HCT116 (cell line): ENCODE measurements around the gene GRM4. TPM values are rescaled to one million over a fixed set of nuclear protein-coding genes. Genes with fewer than 3 reads are reported as not detected.

Source experiments
- ATAC-seq: fragments of 200-7000 bp; cut with Tn5 transposase; 2 replicates; pipeline ENCODE4 v1.9.1; 2020; ENCODE audit warnings: mild to moderate bottlenecking, moderate library complexity
- BruUV-seq: library from RNA; stranded (reverse); fragments of 400-500 nt; replicated peaks from 2 replicates; lab custom pipeline; 2021; lab: Mats Ljungman, UMichigan
- CTCF ChIA-PET: fragments of 300-600 bp; sonication (Branson Sonifier 250); formaldehyde crosslinking; loops from one replicate; lab custom pipeline; 2021; ENCODE audit warnings: antibody characterized with exemption; lab: Charles Lee
- POLR2A ChIA-PET: fragments of 300-600, 350-600 bp; sonication (Branson Sonifier 250); formaldehyde crosslinking; loops from one replicate; lab custom pipeline; 2021; ENCODE audit warnings: antibody characterized with exemption; lab: Charles Lee
- RAD21 ChIA-PET, 2 experiments: fragments of 300-600 bp; sonication (Branson Sonifier 250); formaldehyde crosslinking; loops; one replicate each; lab custom pipeline; 2023; ENCODE audit warnings: low total read pairs in 2 of 2; ENCODE audit not compliant: uncharacterized antibody in 2 of 2, unreplicated experiment in 2 of 2, low non-redundant PET in 1 of 2; lab: Charles Lee
- DNase-seq: peaks from one replicate; pipeline ENCODE4 v3.0.0-alpha.2; 2010; ENCODE audit warnings: low read depth, low spot score
- H2AFZ ChIP-seq: fragments of 200-600 bp; shearing (Covaris generic), sonication (generic); 2 replicates; pipeline ENCODE4 v1.6.1; 2017; ENCODE audit warnings: low read depth, mixed run types, mixed read lengths, antibody characterized with exemption, low read length; ENCODE audit not compliant: poor library complexity, severe bottlenecking
- H3K27ac ChIP-seq: 2 replicates; pipeline ENCODE4 v1.5.1; 2012; ENCODE audit warnings: low read depth, low read length
- H3K27me3 ChIP-seq: fragments of 200-600 bp; sonication (generic); 2 replicates; pipeline ENCODE4 v1.6.1; 2016; ENCODE audit warnings: mixed run types, low read length, mixed read lengths; ENCODE audit not compliant: insufficient read depth
- H3K36me3 ChIP-seq, 2 experiments: fragments of 200-500 bp in 1 of 2; fragments of 200-600 bp in 1 of 2; sonication (Bioruptor generic) in 1 of 2; sonication (generic) in 1 of 2; 2 replicates each; pipeline versions ENCODE4 v1.5.1 to v1.6.1; 2014 to 2016; ENCODE audit warnings: low read length in 2 of 2, inconsistent platforms in 1 of 2, mixed read lengths in 1 of 2, mixed run types in 1 of 2; ENCODE audit not compliant: insufficient read depth in 2 of 2, control insufficient read depth in 1 of 2
- H3K4me1 ChIP-seq, 2 experiments: fragments of 200-600 bp in 1 of 2; sonication (generic) in 1 of 2; 2 replicates each; pipeline versions ENCODE4 v1.5.1 to v1.6.1; 2012 to 2017; ENCODE audit warnings: low read length in 2 of 2, inconsistent platforms in 1 of 2, mild to moderate bottlenecking in 1 of 2, mixed read lengths in 1 of 2, mixed run types in 1 of 2, moderate library complexity in 1 of 2; ENCODE audit not compliant: insufficient read depth in 2 of 2, control insufficient read depth in 1 of 2
- H3K4me2 ChIP-seq: fragments of 200-600 bp; sonication (generic); 2 replicates; pipeline ENCODE4 v1.6.1; 2017; ENCODE audit warnings: mixed run types, low read length, mixed read lengths
- H3K4me3 ChIP-seq, 2 experiments: fragments of 200-600 bp in 1 of 2; sonication (generic) in 1 of 2; replicated peaks in 1 of 2; 2 replicates each; pipeline ENCODE4 v1.5.1; 2011 to 2016; ENCODE audit warnings: low read length in 2 of 2, control low read depth in 1 of 2, low read depth in 1 of 2, mild to moderate bottlenecking in 1 of 2, mixed read lengths in 1 of 2, mixed run types in 1 of 2
- H3K79me2 ChIP-seq: fragments of 200-600 bp; sonication (generic); 2 replicates; pipeline ENCODE4 v1.6.1; 2017; ENCODE audit warnings: mild to moderate bottlenecking, mixed run types, low read length, moderate library complexity, mixed read lengths; ENCODE audit not compliant: insufficient read depth
- H3K9ac ChIP-seq: fragments of 200-600 bp; sonication (generic); 2 replicates; pipeline ENCODE4 v1.6.1; 2016; ENCODE audit warnings: low read length, mixed read lengths
- H3K9me2 ChIP-seq: fragments of 200-600 bp; sonication (generic), shearing (Covaris generic); 2 replicates; pipeline ENCODE4 v1.6.1; 2017; ENCODE audit warnings: mixed run types, mild to moderate bottlenecking, moderate library complexity; ENCODE audit not compliant: insufficient read depth
- H3K9me3 ChIP-seq, 2 experiments: fragments of 200-500 bp in 1 of 2; fragments of 200-600 bp in 1 of 2; sonication (Bioruptor generic) in 1 of 2; sonication (generic) in 1 of 2; 2 replicates each; pipeline ENCODE4 v1.6.1; 2014 to 2017; ENCODE audit warnings: low read length in 2 of 2, mixed read lengths in 2 of 2, inconsistent platforms in 1 of 2, low read depth in 1 of 2, mild to moderate bottlenecking in 1 of 2, mixed run types in 1 of 2, moderate library complexity in 1 of 2; ENCODE audit not compliant: control insufficient read depth in 1 of 2, insufficient read depth in 1 of 2
- H4K20me1 ChIP-seq: fragments of 200-600 bp; sonication (generic), shearing (Covaris generic); 2 replicates; pipeline ENCODE4 v1.6.1; 2017; ENCODE audit warnings: mixed run types, mild to moderate bottlenecking, moderate library complexity; ENCODE audit not compliant: insufficient read depth
- CBX3 ChIP-seq: IDR thresholded peaks from 2 replicates; pipeline ENCODE4 v1.6.1; 2012; ENCODE audit warnings: low read depth
- CEBPB ChIP-seq: IDR thresholded peaks from 2 replicates; pipeline ENCODE4 v1.6.1; 2012; ENCODE audit warnings: low read depth
- ELF1 ChIP-seq: IDR thresholded peaks from 2 replicates; pipeline ENCODE4 v1.6.1; 2012; ENCODE audit warnings: low read depth, borderline replicate concordance
- EZH2 ChIP-seq: fragments of 200-600 bp; sonication (generic); IDR thresholded peaks from 2 replicates; pipeline ENCODE4 v1.6.1; 2017; ENCODE audit warnings: antibody characterized with exemption, mixed run types
- EZH2phosphoT487 ChIP-seq: fragments of 200-600 bp; IDR thresholded peaks from 2 replicates; pipeline ENCODE4 v1.6.1; 2018; ENCODE audit warnings: antibody characterized with exemption, borderline replicate concordance
- JUND ChIP-seq: IDR thresholded peaks from 2 replicates; pipeline ENCODE4 v1.6.1; 2012
- POLR2A ChIP-seq: IDR thresholded peaks from 2 replicates; pipeline ENCODE4 v1.7.0; 2011; ENCODE audit warnings: borderline replicate concordance; ENCODE audit not compliant: insufficient read depth, insufficient read length; ENCODE audit errors: extremely low read depth
- REST ChIP-seq: IDR thresholded peaks from 2 replicates; pipeline ENCODE4 v1.6.1; 2012; ENCODE audit warnings: low read depth
- TCF7L2 ChIP-seq: IDR thresholded peaks from 2 replicates; pipeline ENCODE4 v1.7.0; 2011; ENCODE audit warnings: borderline replicate concordance, inconsistent platforms; ENCODE audit not compliant: insufficient read depth, insufficient read length; ENCODE audit errors: extremely low read depth
- YY1 ChIP-seq: IDR thresholded peaks from 2 replicates; pipeline ENCODE4 v1.6.1; 2011; ENCODE audit warnings: low read length, low read depth, moderate library complexity, mild to moderate bottlenecking; ENCODE audit not compliant: insufficient replicate concordance; ENCODE audit errors: extremely low read depth
- ZFX ChIP-seq: fragments of 450-650 bp; IDR thresholded peaks from 2 replicates; pipeline ENCODE4 v1.6.1; 2017
- ZNF274 ChIP-seq: fragments of 200-500 bp; sonication (Bioruptor generic); IDR thresholded peaks from 2 replicates; pipeline ENCODE4 v1.6.1; 2014; ENCODE audit warnings: mild to moderate bottlenecking, low read depth, low read length, inconsistent platforms
- intact Hi-C: fragments of 100-400 bp; cut with micrococcal nuclease; formaldehyde crosslinking; loops from 2 replicates; pipeline ENCODE4 v1.10.0; 2022
- total RNA-seq: library from RNA; stranded (reverse); gene quantifications from one replicate; pipeline ENCODE4 v1.2.1, GENCODE V29; 2021; ENCODE audit not compliant: unreplicated experiment
- TF ChIP-seq, protein P1 (sequence below): IDR thresholded peaks from 2 replicates; pipeline ENCODE4 v1.6.1; 2012
- TF ChIP-seq, protein P2 (sequence below): IDR thresholded peaks from 2 replicates; pipeline ENCODE4 v1.6.1; 2011; ENCODE audit warnings: mild to moderate bottlenecking, low read length, moderate library complexity; ENCODE audit not compliant: insufficient replicate concordance; ENCODE audit errors: extremely low read depth

Gene GRM4
- total RNA-seq, 1 experiment from 2014 or later, result 2.6 TPM

DNA sequence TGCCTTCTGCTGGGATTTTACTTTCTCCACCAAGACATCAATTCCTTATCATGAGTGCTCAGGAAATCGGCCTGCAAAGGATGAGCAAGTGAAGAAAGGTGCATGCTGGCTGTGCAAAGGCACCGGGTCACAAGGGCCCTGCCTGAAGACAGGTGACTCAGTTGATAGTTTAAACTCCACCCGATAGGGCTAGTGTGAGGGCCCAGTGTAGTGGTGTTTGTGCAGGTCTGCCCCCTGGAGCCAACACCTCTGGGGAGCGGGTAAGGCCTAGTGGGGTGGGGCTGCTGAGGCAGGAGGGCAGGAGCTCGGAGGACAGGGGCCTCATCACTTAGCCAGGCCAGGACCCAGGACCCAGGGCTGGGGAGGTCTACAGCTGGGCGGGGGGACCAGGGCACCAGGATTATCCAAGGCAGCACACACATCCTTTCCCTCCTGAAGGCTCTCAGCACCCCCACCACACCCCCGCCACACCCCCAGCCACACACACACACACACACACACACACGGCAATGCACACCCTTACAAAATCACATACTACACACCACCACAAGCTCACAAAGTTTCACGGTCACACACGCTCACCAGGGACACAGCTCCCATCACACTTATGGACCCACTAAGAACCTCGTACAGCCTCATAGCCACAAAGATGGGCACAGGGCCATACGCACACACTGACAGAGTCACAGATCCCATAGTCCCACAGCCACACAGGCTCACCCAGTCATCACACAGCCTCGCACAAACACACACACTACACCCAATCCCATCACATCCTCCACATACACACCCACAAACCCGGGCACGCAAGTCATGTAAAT is 75.4 kb downstream of the GRM4 start:
- TF ChIP-seq, protein P1, sequence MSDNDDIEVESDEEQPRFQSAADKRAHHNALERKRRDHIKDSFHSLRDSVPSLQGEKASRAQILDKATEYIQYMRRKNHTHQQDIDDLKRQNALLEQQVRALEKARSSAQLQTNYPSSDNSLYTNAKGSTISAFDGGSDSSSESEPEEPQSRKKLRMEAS, result no peak
- TF ChIP-seq ZFX, result no peak
- TF ChIP-seq TCF7L2, result no peak
- TF ChIP-seq CBX3, result no peak
- no peak for TF ChIP-seq CEBPB
- no peak for TF ChIP-seq EZH2phosphoT487
- no peak for TF ChIP-seq ZNF274
- no peak for TF ChIP-seq JUND
- TF ChIP-seq, protein P2, sequence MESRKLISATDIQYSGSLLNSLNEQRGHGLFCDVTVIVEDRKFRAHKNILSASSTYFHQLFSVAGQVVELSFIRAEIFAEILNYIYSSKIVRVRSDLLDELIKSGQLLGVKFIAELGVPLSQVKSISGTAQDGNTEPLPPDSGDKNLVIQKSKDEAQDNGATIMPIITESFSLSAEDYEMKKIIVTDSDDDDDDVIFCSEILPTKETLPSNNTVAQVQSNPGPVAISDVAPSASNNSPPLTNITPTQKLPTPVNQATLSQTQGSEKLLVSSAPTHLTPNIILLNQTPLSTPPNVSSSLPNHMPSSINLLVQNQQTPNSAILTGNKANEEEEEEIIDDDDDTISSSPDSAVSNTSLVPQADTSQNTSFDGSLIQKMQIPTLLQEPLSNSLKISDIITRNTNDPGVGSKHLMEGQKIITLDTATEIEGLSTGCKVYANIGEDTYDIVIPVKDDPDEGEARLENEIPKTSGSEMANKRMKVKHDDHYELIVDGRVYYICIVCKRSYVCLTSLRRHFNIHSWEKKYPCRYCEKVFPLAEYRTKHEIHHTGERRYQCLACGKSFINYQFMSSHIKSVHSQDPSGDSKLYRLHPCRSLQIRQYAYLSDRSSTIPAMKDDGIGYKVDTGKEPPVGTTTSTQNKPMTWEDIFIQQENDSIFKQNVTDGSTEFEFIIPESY, result no peak
- TF ChIP-seq EZH2, result no peak
- TF ChIP-seq REST, result no peak
- no peak for TF ChIP-seq YY1
- no peak for TF ChIP-seq POLR2A
- no peak for TF ChIP-seq ELF1
- Histone ChIP-seq H3K4me1 (no peaks in the 10 kb centered on the region), H3K4me3 (no peak overlapping the region), H3K27me3 (no peaks in the 10 kb centered on the region), H3K36me3 (no peaks in the 10 kb centered on the region), H3K9me2 (no peaks in the 10 kb centered on the region), H3K9ac (no peak overlapping the region), H3K27ac (no peak overlapping the region), H3K9me3 (peaks cover 0 to 9% of the 10 kb centered on the region in 2 experiments; a peak in 1 of 4 replicates), H3K4me2 (no peak overlapping the region), H2AFZ (no peak overlapping the region), H3K79me2 (no peaks in the 10 kb centered on the region), H4K20me1 (no peaks in the 10 kb centered on the region)
- intact Hi-C loops, result no loop called here
- POLR2A ChIA-PET, result no interaction called here
- ATAC-seq (no peak), DNase-seq (no peak)
- CTCF ChIA-PET, result no interaction called here
- BruUV-seq, result no TSS peak
- RAD21 ChIA-PET, result no interaction called here
